ENCODE results near the gene USP6NL.
"Not testable (repeated sequence)": the region's sequence is repeated elsewhere in the genome, so short reads cannot be mapped to it uniquely, and the experiment has no call there.

The USP6NL gene

GRCh38 chr10:11611248-11612020, at the start of gene USP6NL:
Gene USP6NL (minus strand): TSS chr10:11611650. CDS start chr10:11597634, 14,016 bp downstream.
- DNase-seq (ENCODE audit: low read depth): peak; percentile 56

- no peak for DNase-seq (ENCODE audit: low read depth)
These were observed 47.4 kb upstream of the USP6NL start for GRCh38 chr10:11658801-11659368.

- no peak for DNase-seq (ENCODE audit: low read depth)
These were observed 44.4 kb upstream of the USP6NL start for GRCh38 chr10:11655836-11656235.

- no peak for DNase-seq (ENCODE audit: low read depth)
These were observed 43.2 kb upstream of the USP6NL start for GRCh38 chr10:11654659-11655058.

- no peak for DNase-seq (ENCODE audit: low read depth)
These were observed 42.5 kb upstream of the USP6NL start for GRCh38 chr10:11653758-11654471.

- DNase-seq (ENCODE audit: low read depth): no peak
These were observed 36.2 kb upstream of the USP6NL start for GRCh38 chr10:11647676-11648075.

GRCh38 chr10:11646450-11646849, 35.0 kb upstream of the USP6NL start:
- DNase-seq (ENCODE audit: low read depth): no peak

GRCh38 chr10:11643039-11643438, 31.6 kb upstream of the USP6NL start:
- DNase-seq (ENCODE audit: low read depth): no peak

GRCh38 chr10:11642566-11642965, 31.1 kb upstream of the USP6NL start:
- DNase-seq (ENCODE audit: low read depth): no peak

GRCh38 chr10:11639849-11640764, 28.7 kb upstream of the USP6NL start:
- DNase-seq (ENCODE audit: low read depth): no peak

- DNase-seq (ENCODE audit: low read depth): no peak
These were observed 27.9 kb upstream of the USP6NL start for GRCh38 chr10:11639362-11639761.

GRCh38 chr10:11638055-11638698, 26.7 kb upstream of the USP6NL start:
- no peak for DNase-seq (ENCODE audit: low read depth)

GRCh38 chr10:11636697-11637303, 25.4 kb upstream of the USP6NL start:
- no peak for DNase-seq (ENCODE audit: low read depth)

GRCh38 chr10:11631890-11632587, 20.6 kb upstream of the USP6NL start:
- DNase-seq (ENCODE audit: low read depth): no peak

- no peak for DNase-seq (ENCODE audit: low read depth)
These were observed 19.8 kb upstream of the USP6NL start for GRCh38 chr10:11631291-11631690.

GRCh38 chr10:11629731-11630130, 18.3 kb upstream of the USP6NL start:
- no peak for DNase-seq (ENCODE audit: low read depth)

- DNase-seq (ENCODE audit: low read depth): not testable (repeated sequence)
These were observed 16.5 kb upstream of the USP6NL start for GRCh38 chr10:11627941-11628340.

- DNase-seq (ENCODE audit: low read depth): no peak
These were observed 14.6 kb upstream of the USP6NL start for GRCh38 chr10:11626071-11626470.

GRCh38 chr10:11625019-11625735, 13.7 kb upstream of the USP6NL start:
- no peak for DNase-seq (ENCODE audit: low read depth)

- DNase-seq (ENCODE audit: low read depth): no peak
These were observed 5.8 kb upstream of the USP6NL start for GRCh38 chr10:11617233-11617632.

Measured in stimulated activated CD8-positive, alpha-beta memory T cell treated with anti-CD3 and anti-CD28 coated beads, Interleukin-12 subunit alpha, Interleukin-12 subunit beta, amount 100 ng/mL, for 4 hours (primary cell).